Head of caudate nucleus (tissue), 42 donors: ENCODE data around the gene ZWILCH.

Source experiments
- DNase-seq, 42 donors: peaks; one replicate each; pipeline versions ENCODE4 v3.0.0 to v3.0.0-alpha.2; 2020 to 2021; ENCODE audit warnings: mixed read lengths in 7 of 42
- intact Hi-C: fragments of 100-400 bp; cut with DNase I; formaldehyde crosslinking; loops from one replicate; pipeline ENCODE4 v1.15.0; 2022

Gene ZWILCH

GRCh38 chr15:66514586-66514985, 9.5 kb downstream of the ZWILCH start:
- no peak for DNase-seq
- intact Hi-C loops: no loop called here

- intact Hi-C loops: no loop called here
- no peak for DNase-seq
These were observed 10.8 kb downstream of the ZWILCH start for GRCh38 chr15:66515901-66516322.

- DNase-seq: no peak
- intact Hi-C loops: no loop called here
These were observed 18.8 kb downstream of the ZWILCH start for GRCh38 chr15:66523926-66524325.

- intact Hi-C loops: no loop called here
- DNase-seq: no peak
These were observed 19.7 kb downstream of the ZWILCH start for GRCh38 chr15:66524838-66525237.

GRCh38 chr15:66535056-66535455, 29.9 kb downstream of the ZWILCH start:
- intact Hi-C loops: no loop called here
- no peak for DNase-seq

GRCh38 chr15:66542896-66543295, 37.8 kb downstream of the ZWILCH start:
- intact Hi-C loops: no loop called here

GRCh38 chr15:66545255-66545654, 40.1 kb downstream of the ZWILCH start:
- intact Hi-C loops: no loop called here
- DNase-seq: no peak

More at GRCh38 chr15:66542896-66543295, 37.8 kb downstream of the ZWILCH start:
- no peak for DNase-seq

- intact Hi-C loops: no loop called here
These were observed 50.6 kb downstream of the ZWILCH start for GRCh38 chr15:66555685-66556084.

GRCh38 chr15:66558271-66558670, 53.1 kb downstream of the ZWILCH start:
- intact Hi-C loops: no loop called here
- DNase-seq: no peak

More at GRCh38 chr15:66555685-66556084, 50.6 kb downstream of the ZWILCH start:
- DNase-seq: no peak

GRCh38 chr15:66560856-66561525, 55.9 kb downstream of the ZWILCH start:
- intact Hi-C loops: no loop called here
- no peak for DNase-seq

- intact Hi-C loops: no loop called here
- no peak for DNase-seq
These were observed 58.0 kb downstream of the ZWILCH start for GRCh38 chr15:66563126-66563525.

GRCh38 chr15:66563566-66564110, 58.5 kb downstream of the ZWILCH start:
- DNase-seq: no peak
- intact Hi-C loops: no loop called here

- DNase-seq: peak in 18 of 42 donors; percentile 2 to 47 (median 15)
- intact Hi-C loops: no loop called here
These were observed 59.3 kb downstream of the ZWILCH start for GRCh38 chr15:66564136-66565041.

- intact Hi-C loops: no loop called here
- peak in 22 of 42 donors; percentile 3 to 72 (median 31) for DNase-seq
These were observed 60.1 kb downstream of the ZWILCH start for GRCh38 chr15:66565141-66565641.

- peak in 30 of 42 donors; percentile 13 to 77 (median 43) for DNase-seq
- intact Hi-C loops: no loop called here
These were observed 60.6 kb downstream of the ZWILCH start, which contains the start of gene LCTL for GRCh38 chr15:66565741-66566144. Gene LCTL, minus strand, starts transcription at chr15:66565998. Its CDS starts 633 bp downstream, at chr15:66565365.

GRCh38 chr15:66566963-66567531, 61.9 kb downstream of the ZWILCH start:
- intact Hi-C loops: no loop called here
- DNase-seq: peak in 38 of 42 donors; percentile 11 to 84 (median 58)

GRCh38 chr15:66567897-66568296, 62.8 kb downstream of the ZWILCH start:
- DNase-seq: peak in 1 of 42 donors; percentile 19

GRCh38 chr15:66569461-66570137, 64.5 kb downstream of the ZWILCH start:
- DNase-seq: peak in 2 of 42 donors; percentile 12 to 21
- intact Hi-C loops: no loop called here

More at GRCh38 chr15:66567897-66568296, 62.8 kb downstream of the ZWILCH start:
- intact Hi-C loops: no loop called here

- peak in 2 of 42 donors; percentile 9 to 12 for DNase-seq
- intact Hi-C loops: no loop called here
These were observed 65.2 kb downstream of the ZWILCH start for GRCh38 chr15:66570327-66570726.
